HCT116 (cell line): Measurements from ENCODE around the gene CSH2.
"Not testable (repeated sequence)": the region's sequence is repeated elsewhere in the genome, so short reads cannot be mapped to it uniquely, and the experiment has no call there.

Source experiments
- CTCF ChIP-seq, 3 experiments: fragments of 200-600 bp in 1 of 3; sonication (generic) in 1 of 3; IDR thresholded peaks in 2 of 3; conservative IDR thresholded peaks in 1 of 3; 2 replicates each; pipeline ENCODE4 v1.5.1; 2012 to 2017; ENCODE audit warnings: low read depth in 2 of 3, low read length in 2 of 3, antibody characterized with exemption in 1 of 3, borderline replicate concordance in 1 of 3, control low read depth in 1 of 3, mild to moderate bottlenecking in 1 of 3, mixed read lengths in 1 of 3, mixed run types in 1 of 3, moderate library complexity in 1 of 3; ENCODE audit not compliant: insufficient read depth in 1 of 3
- ZNF274 ChIP-seq: fragments of 200-500 bp; sonication (Bioruptor generic); IDR thresholded peaks from 2 replicates; pipeline ENCODE4 v1.6.1; 2014; ENCODE audit warnings: mild to moderate bottlenecking, low read depth, low read length, inconsistent platforms

- not testable (repeated sequence) for TF ChIP-seq ZNF274
- TF ChIP-seq CTCF (IDR thresholded peaks at IDR 0.05 in 2 of 3, conservative IDR thresholded peaks at IDR 0.05 in 1 of 3; ENCODE audit: borderline replicate concordance in 1 of 3, insufficient read depth in 1 of 3, low read depth in 2 of 3, low read length in 2 of 3): peak; percentile 37 to 57 (median 38); a peak in 4 of 6 replicates
Observed at GRCh38 chr17:63903787-63904201, 30.3 kb upstream of the CSH2 start.
